HG02970 (cell line): ENCODE measurements around the gene ZNF638.

ENCODE experiments used
- ATAC-seq: cut with Tn5 transposase; IDR thresholded peaks from one replicate; pipeline ENCODE4 v1.9.1; 2021; ENCODE audit warnings: mild to moderate bottlenecking, moderate library complexity, moderate number of reproducible peaks; ENCODE audit not compliant: unreplicated experiment, low FRiP score

ZNF638 gene

GRCh38 chr2:71454221-71455010 is 122.8 kb downstream of the ZNF638 start:
- no peak for ATAC-seq

GRCh38 chr2:71455011-71455740 is 123.6 kb downstream of the ZNF638 start:
- no peak for ATAC-seq

DNA sequence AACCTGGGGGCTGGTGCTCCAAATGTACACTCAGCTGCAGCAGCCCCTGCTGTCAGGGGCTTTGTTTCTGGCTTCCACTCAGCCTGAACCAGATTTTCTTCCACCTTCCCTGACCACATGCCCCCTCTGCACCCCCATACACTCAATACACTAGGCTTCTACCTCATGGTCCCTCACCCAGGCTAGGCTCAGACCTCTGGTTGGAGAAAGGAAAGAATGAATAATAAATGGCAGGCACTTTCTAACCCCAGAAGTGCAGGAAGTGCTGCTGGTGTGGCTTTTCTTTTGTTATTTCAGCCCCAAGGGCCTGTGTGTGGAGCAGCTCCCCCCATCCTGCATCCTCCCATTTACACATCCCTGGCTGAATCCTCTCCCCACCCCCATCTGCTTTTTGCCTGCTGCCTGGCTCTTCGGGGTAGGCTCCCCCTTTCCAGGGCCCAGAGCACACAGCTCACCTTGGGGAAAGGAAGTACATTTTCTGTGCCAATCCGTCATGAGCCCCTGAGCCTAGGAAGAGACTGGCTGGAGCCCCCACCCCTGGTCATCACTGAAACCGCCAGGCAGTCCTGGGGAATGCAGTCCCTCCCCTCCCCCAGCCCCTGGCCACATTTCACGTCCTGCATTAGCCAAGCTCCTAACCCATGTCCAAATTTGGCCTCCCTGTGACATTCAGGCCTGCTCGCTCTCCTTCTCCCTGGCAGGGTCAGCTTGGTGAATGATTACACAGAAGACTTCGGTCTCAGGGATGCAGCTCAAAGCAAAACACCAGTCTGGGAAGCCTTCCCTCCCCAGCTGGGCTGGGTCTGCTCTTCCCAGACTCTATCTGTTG is 124.4 kb downstream of the ZNF638 start:
- ATAC-seq = no peak

- no peak for ATAC-seq
Measured at GRCh38 chr2:71456617-71457016, 125.0 kb downstream of the ZNF638 start.

DNA sequence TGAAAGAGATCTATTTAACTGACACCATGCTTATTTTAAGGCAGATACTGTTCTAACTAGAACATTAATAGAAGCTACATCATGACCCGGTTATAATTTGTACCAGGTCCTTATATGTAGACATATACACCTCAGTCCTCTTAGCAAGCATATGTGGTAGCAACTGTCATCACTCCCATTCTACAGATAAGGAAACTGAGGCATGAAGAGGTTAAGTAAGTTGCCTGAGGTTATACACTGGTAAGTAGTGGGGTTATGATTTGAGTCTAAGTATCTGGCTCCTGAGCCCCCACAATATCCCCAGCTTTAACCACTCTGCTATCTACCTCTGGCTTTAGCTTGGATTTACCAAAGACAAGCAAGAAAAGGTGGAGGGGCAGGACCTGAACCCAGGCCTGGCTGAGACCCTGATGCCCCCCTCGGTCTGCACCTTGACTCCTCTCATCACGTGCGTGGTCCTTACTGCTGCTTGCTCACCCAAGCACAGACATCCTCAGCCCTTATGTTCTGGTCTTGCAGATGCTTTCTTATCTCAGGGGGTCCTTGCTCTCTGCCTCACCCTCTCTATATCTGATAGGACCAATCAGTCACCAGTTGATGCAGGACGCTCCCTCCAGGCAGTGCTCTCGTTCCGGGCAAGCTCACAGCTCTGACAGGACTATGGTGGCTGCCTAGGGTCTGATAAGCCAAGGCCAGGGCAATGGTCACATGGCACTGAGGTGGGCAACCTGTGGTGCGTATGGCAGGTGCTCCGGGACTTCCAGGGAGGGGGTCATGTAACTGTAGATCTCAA is 125.7 kb downstream of the ZNF638 start:
- ATAC-seq = no peak

GRCh38 chr2:71457923-71458322 is 126.3 kb downstream of the ZNF638 start:
- no peak for ATAC-seq

GRCh38 chr2:71458413-71459083 is 127.0 kb downstream of the ZNF638 start:
- ATAC-seq = no peak

DNA sequence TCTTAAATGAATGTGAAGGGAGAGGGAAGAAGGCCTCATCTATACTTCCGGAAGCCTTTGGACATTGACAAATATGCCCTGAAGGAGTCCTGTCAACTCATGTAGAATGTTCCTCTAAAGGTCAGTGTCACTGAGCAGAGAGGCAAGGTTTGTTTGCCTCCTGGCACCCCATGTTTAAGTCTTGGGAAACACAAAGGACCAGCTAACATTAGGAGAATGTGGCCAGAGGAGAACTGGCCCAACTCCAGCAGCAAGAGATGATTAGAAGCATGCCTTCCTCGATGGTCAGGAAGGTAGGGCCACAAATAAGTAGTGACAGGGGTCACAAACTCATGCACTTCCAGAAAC is 127.5 kb downstream of the ZNF638 start:
- no peak for ATAC-seq

DNA sequence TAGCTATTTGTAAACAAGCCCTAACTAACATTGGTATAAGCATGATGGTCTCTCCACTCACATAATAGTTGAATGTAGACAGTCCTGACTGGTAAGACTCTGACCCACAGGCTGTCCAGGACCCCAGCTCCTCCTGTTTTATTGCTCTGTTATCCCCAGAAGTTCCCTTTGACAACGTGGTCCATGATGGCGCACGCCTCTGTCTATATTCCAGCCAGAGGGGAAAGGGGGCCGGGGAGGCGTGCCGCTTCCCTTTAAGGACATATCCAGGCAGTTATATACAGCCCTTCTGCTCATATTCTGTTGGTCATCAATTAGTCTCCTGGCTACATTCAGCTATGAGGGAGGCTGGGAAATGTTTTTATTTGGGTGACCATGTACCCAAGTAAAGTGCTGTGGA is 128.5 kb downstream of the ZNF638 start:
- ATAC-seq = no peak

GRCh38 chr2:71460595-71461303 is 129.2 kb downstream of the ZNF638 start:
- ATAC-seq = no peak

GRCh38 chr2:71461304-71461671 is 129.7 kb downstream of the ZNF638 start:
- ATAC-seq = no peak

DNA sequence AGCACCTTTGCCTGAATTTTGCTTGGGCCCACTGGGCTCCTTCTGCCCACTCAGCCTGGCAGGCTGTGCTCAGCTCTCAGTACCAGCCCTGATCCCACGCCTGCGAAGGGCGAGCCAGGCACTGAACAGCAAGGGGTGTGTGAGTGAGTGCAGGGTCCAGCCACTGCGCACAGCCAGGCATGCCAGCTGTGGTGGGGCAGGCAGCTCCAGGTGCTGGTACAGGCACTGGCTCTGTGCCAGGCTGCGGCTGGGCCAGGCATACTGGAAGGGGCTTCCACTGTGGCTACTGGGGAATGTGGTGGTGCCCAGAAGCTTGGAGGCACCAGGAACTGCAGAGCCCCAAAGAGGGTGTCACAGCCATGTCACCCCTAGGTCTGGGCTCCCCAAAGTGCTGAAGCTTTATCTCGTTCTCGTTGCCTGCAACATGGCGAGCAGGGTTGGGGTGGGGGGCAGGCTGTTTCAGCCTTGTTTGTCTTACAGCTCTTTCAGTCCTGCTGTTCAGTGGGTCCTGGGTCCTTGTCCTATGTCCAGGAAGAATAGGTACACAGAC is 130.5 kb downstream of the ZNF638 start:
- no peak for ATAC-seq

GRCh38 chr2:71462641-71463341 is 131.2 kb downstream of the ZNF638 start:
- no peak for ATAC-seq

GRCh38 chr2:71463342-71463654 is 131.7 kb downstream of the ZNF638 start:
- ATAC-seq = no peak

- ATAC-seq = no peak
Measured at GRCh38 chr2:71464389-71464788, 132.8 kb downstream of the ZNF638 start.

- no peak for ATAC-seq
Measured at GRCh38 chr2:71465356-71465755, 133.8 kb downstream of the ZNF638 start.

GRCh38 chr2:71465961-71466300 is 134.3 kb downstream of the ZNF638 start:
- no peak for ATAC-seq

GRCh38 chr2:71466301-71467179 is 135.0 kb downstream of the ZNF638 start:
- no peak for ATAC-seq
